H9 (cell line): ENCODE data around the gene ADAR. TPM values are rescaled to one million over a fixed set of nuclear protein-coding genes. Genes with fewer than 3 reads are reported as not detected.

Experiments
- DNase-seq: peaks from one replicate; pipeline ENCODE4 v3.0.0-alpha.2; 2017
- H2AFZ ChIP-seq: one replicate; pipeline ENCODE4 v1.6.1; 2013; ENCODE audit warnings: mild to moderate bottlenecking, low read length, control low read depth, moderate library complexity
- H2AK5ac ChIP-seq: 2 replicates; pipeline ENCODE4 v1.6.1; 2013; ENCODE audit warnings: low read length, control low read depth, mixed read lengths; ENCODE audit not compliant: insufficient read length
- H2BK120ac ChIP-seq: one replicate; pipeline ENCODE4 v1.6.1; 2013; ENCODE audit warnings: low read depth, mild to moderate bottlenecking, low read length, control low read depth, inconsistent platforms; ENCODE audit not compliant: poor library complexity, severe bottlenecking
- H2BK12ac ChIP-seq: 2 replicates; pipeline ENCODE4 v1.6.1; 2013; ENCODE audit warnings: low read length, control low read depth, mixed read lengths, low read depth; ENCODE audit not compliant: insufficient read length
- H2BK15ac ChIP-seq: 2 replicates; pipeline ENCODE4 v1.6.1; 2013; ENCODE audit warnings: low read depth, low read length, control low read depth
- H2BK20ac ChIP-seq: one replicate; pipeline ENCODE4 v1.6.1; 2013; ENCODE audit warnings: low read depth, mild to moderate bottlenecking, low read length, control low read depth, inconsistent platforms; ENCODE audit not compliant: poor library complexity, severe bottlenecking
- H2BK5ac ChIP-seq: 2 replicates; pipeline ENCODE4 v1.6.1; 2013; ENCODE audit warnings: low read length, control low read depth, mixed read lengths; ENCODE audit not compliant: insufficient read length
- H3K14ac ChIP-seq: 2 replicates; pipeline ENCODE4 v1.6.1; 2013; ENCODE audit warnings: low read length, control low read depth; ENCODE audit not compliant: insufficient read depth
- H3K18ac ChIP-seq: 2 replicates; pipeline ENCODE4 v1.6.1; 2013; ENCODE audit warnings: low read depth, mild to moderate bottlenecking, mixed read lengths, low read length, control low read depth; ENCODE audit not compliant: insufficient read length
- H3K23ac ChIP-seq: 2 replicates; pipeline ENCODE4 v1.6.1; 2013; ENCODE audit warnings: low read length, control low read depth, mixed read lengths, low read depth; ENCODE audit not compliant: insufficient read length
- H3K23me2 ChIP-seq: 2 replicates; pipeline ENCODE4 v1.6.1; 2013; ENCODE audit warnings: low read depth, mild to moderate bottlenecking, mixed read lengths, low read length, control low read depth; ENCODE audit not compliant: insufficient read length, poor library complexity, severe bottlenecking
- H3K27ac ChIP-seq: 2 replicates; pipeline ENCODE4 v1.5.1; 2013; ENCODE audit warnings: low read length, control low read depth, mixed read lengths, low read depth; ENCODE audit not compliant: insufficient read length
- H3K27me3 ChIP-seq: 2 replicates; pipeline ENCODE4 v1.6.1; 2013; ENCODE audit warnings: low read length, control low read depth, inconsistent platforms; ENCODE audit not compliant: insufficient read depth
- H3K4ac ChIP-seq: 2 replicates; pipeline ENCODE4 v1.6.1; 2013; ENCODE audit warnings: low read depth, mild to moderate bottlenecking, control low read depth, inconsistent platforms, low read length, moderate library complexity
- H3K4me1 ChIP-seq: 2 replicates; pipeline ENCODE4 v1.6.1; 2013; ENCODE audit warnings: low read length, control low read depth, inconsistent platforms; ENCODE audit not compliant: insufficient read depth
- H3K4me2 ChIP-seq: 2 replicates; pipeline ENCODE4 v1.6.1; 2013; ENCODE audit warnings: low read length, control low read depth, mixed read lengths; ENCODE audit not compliant: insufficient read length, insufficient read depth
- H3K56ac ChIP-seq: 2 replicates; pipeline ENCODE4 v1.6.1; 2013; ENCODE audit warnings: low read depth, mild to moderate bottlenecking, mixed read lengths, low read length, control low read depth; ENCODE audit not compliant: insufficient read length
- H3K79me1 ChIP-seq: 2 replicates; pipeline ENCODE4 v1.6.1; 2013; ENCODE audit warnings: low read depth, mild to moderate bottlenecking, moderate library complexity, low read length, control low read depth, inconsistent platforms; ENCODE audit not compliant: insufficient read depth, poor library complexity, severe bottlenecking
- H3K79me2 ChIP-seq: 2 replicates; pipeline ENCODE4 v1.6.1; 2013; ENCODE audit warnings: low read length, control low read depth, inconsistent platforms; ENCODE audit not compliant: insufficient read depth
- H3K9ac ChIP-seq: 2 replicates; pipeline ENCODE4 v1.6.1; 2013; ENCODE audit warnings: low read length, control low read depth, mixed read lengths; ENCODE audit not compliant: insufficient read length; ENCODE audit errors: extremely low read depth
- H3K9me3 ChIP-seq: one replicate; pipeline ENCODE4 v1.6.1; 2013; ENCODE audit warnings: low read depth, low read length, inconsistent platforms; ENCODE audit not compliant: control insufficient read depth
- H3T11ph ChIP-seq: one replicate; pipeline ENCODE4 v1.6.1; 2013; ENCODE audit warnings: mild to moderate bottlenecking, low read length, control low read depth, inconsistent platforms
- H4K20me1 ChIP-seq: one replicate; pipeline ENCODE4 v1.6.1; 2013; ENCODE audit not compliant: control insufficient read depth, insufficient read length, insufficient read depth
- H4K5ac ChIP-seq: 2 replicates; pipeline ENCODE4 v1.6.1; 2013; ENCODE audit warnings: low read depth, mild to moderate bottlenecking, mixed read lengths, low read length, control low read depth; ENCODE audit not compliant: insufficient read length
- H4K8ac ChIP-seq: replicated peaks from 2 replicates; pipeline ENCODE4 v1.6.1; 2013; ENCODE audit warnings: low read length, control low read depth, mixed read lengths, low read depth; ENCODE audit not compliant: insufficient read length
- H4K91ac ChIP-seq: 2 replicates; pipeline ENCODE4 v1.6.1; 2013; ENCODE audit warnings: low read depth, mild to moderate bottlenecking, moderate library complexity, mixed read lengths, low read length, control low read depth; ENCODE audit not compliant: insufficient read length
- H3K27ac Mint-ChIP-seq, 3 experiments: 2 replicates in 2 of 3; 3 replicates in 1 of 3; pipeline ENCODE4 v1.8.0; 2020 to 2021; ENCODE audit warnings: mixed read lengths in 3 of 3, mild to moderate bottlenecking in 1 of 3, moderate library complexity in 1 of 3
- H3K27me3 Mint-ChIP-seq: 2 replicates; pipeline ENCODE4 v1.8.0; 2021; ENCODE audit warnings: low read depth, mild to moderate bottlenecking, moderate library complexity, mixed read lengths
- H3K36me3 Mint-ChIP-seq, 3 experiments: 2 replicates in 2 of 3; 3 replicates in 1 of 3; pipeline ENCODE4 v1.8.0; 2020 to 2021; ENCODE audit warnings: low read depth in 3 of 3, mixed read lengths in 3 of 3; ENCODE audit not compliant: insufficient read depth in 1 of 3
- H3K4me1 Mint-ChIP-seq, 2 experiments: 2 replicates each; pipeline ENCODE4 v1.8.0; 2020; ENCODE audit warnings: mixed read lengths in 2 of 2
- H3K4me3 Mint-ChIP-seq, 2 experiments: 2 replicates in 1 of 2; 3 replicates in 1 of 2; pipeline ENCODE4 v1.8.0; 2020 to 2021; ENCODE audit warnings: mild to moderate bottlenecking in 2 of 2, mixed read lengths in 2 of 2, moderate library complexity in 1 of 2
- H3K9me3 Mint-ChIP-seq, 2 experiments: 2 replicates in 1 of 2; 3 replicates in 1 of 2; pipeline ENCODE4 v1.8.0; 2020; ENCODE audit warnings: mild to moderate bottlenecking in 2 of 2, mixed read lengths in 2 of 2, moderate library complexity in 1 of 2
- total RNA-seq: library from RNA; stranded (reverse); gene quantifications from 2 replicates; pipeline ENCODE4 v1.2.1, GENCODE V29; 2021
- TF ChIP-seq, protein P1 (sequence below): fragments of 200-600 bp; sonication (generic); conservative IDR thresholded peaks from 3 replicates; pipeline ENCODE4 v1.8.0; 2021; ENCODE audit warnings: antibody characterized with exemption, mild to moderate bottlenecking

Gene ADAR
- total RNA-seq, 1 experiment from 2014 or later: 236 TPM

DNA sequence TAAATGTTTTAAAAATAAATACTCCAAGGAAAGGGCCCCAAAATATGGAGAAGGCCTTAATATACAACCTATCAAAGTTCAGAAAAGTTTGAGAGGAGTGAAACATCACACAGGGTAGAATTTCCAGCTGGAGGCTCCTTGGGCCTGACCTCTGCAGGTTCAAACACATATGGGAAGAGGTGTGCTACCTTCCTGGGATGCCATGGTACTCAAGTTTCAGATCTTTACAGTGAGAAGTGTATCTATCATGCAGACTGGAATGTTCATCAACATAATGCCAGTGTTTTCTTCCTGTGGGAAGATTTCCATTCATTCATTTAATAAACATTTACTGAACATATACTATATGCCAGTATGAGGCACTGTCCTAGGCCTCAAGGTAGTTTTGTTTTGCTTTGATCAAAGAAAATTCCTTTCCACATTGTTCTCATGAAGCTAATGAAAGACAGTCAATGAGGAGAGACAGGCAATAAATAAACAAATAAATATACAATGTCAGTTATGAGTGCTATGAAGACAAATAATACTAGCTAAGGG, 14.6 kb upstream of the ADAR start:
- DNase-seq: no peak
- no peak overlapping the region for H2AK5ac ChIP-seq
- H3K4me1 ChIP-seq: no peaks in the 10 kb centered on the region
- no peak overlapping the region for H3K56ac ChIP-seq
- no peak overlapping the region for H2BK12ac ChIP-seq
- no peaks in the 10 kb centered on the region for H4K20me1 ChIP-seq
- no peaks in the 10 kb centered on the region for H3K9me3 ChIP-seq
- H3K79me1 ChIP-seq: peaks cover 5% of the 10 kb centered on the region
- no peak overlapping the region for H3K14ac ChIP-seq
- H3K27ac Mint-ChIP-seq: no peak overlapping the region
- no peak overlapping the region for H3K27ac ChIP-seq
- H2BK15ac ChIP-seq: no peak overlapping the region
- no peak overlapping the region for H3K9ac ChIP-seq
- no peaks in the 10 kb centered on the region for H3K27me3 Mint-ChIP-seq
- H3K27me3 ChIP-seq: no peaks in the 10 kb centered on the region
- H3K79me2 ChIP-seq: peaks cover 49% of the 10 kb centered on the region; the same call in 1 of the 2 replicates
- TF ChIP-seq, protein P1, sequence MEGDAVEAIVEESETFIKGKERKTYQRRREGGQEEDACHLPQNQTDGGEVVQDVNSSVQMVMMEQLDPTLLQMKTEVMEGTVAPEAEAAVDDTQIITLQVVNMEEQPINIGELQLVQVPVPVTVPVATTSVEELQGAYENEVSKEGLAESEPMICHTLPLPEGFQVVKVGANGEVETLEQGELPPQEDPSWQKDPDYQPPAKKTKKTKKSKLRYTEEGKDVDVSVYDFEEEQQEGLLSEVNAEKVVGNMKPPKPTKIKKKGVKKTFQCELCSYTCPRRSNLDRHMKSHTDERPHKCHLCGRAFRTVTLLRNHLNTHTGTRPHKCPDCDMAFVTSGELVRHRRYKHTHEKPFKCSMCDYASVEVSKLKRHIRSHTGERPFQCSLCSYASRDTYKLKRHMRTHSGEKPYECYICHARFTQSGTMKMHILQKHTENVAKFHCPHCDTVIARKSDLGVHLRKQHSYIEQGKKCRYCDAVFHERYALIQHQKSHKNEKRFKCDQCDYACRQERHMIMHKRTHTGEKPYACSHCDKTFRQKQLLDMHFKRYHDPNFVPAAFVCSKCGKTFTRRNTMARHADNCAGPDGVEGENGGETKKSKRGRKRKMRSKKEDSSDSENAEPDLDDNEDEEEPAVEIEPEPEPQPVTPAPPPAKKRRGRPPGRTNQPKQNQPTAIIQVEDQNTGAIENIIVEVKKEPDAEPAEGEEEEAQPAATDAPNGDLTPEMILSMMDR: no peak
- peaks cover 6 to 17% (median 10%) of the 10 kb centered on the region in 3 experiments; a peak in 5 of 7 replicates for H3K36me3 Mint-ChIP-seq
- no peak overlapping the region for H3K18ac ChIP-seq
- no peak overlapping the region for H4K5ac ChIP-seq
- H4K8ac ChIP-seq: no peak overlapping the region
- no peaks in the 10 kb centered on the region for H3K9me3 Mint-ChIP-seq
- H3K4ac ChIP-seq: no peak overlapping the region
- no peak overlapping the region for H4K91ac ChIP-seq
- peaks cover 19 to 20% of the 10 kb centered on the region in 2 experiments for H3K4me1 Mint-ChIP-seq
- no peak overlapping the region for H3K4me3 Mint-ChIP-seq
- H3K23ac ChIP-seq: no peak overlapping the region
- H2BK20ac ChIP-seq: no peak overlapping the region
- no peak overlapping the region for H3K4me2 ChIP-seq
- peaks cover 4% of the 10 kb centered on the region for H3K23me2 ChIP-seq
- no peak overlapping the region for H2BK5ac ChIP-seq
- no peak overlapping the region for H2AFZ ChIP-seq
- H3T11ph ChIP-seq: no peak overlapping the region
- no peak overlapping the region for H2BK120ac ChIP-seq
